Right lobe of liver (tissue), 6 donors: ENCODE results near the gene FBXL12. TPM values are rescaled to one million over a fixed set of nuclear protein-coding genes. Genes with fewer than 3 reads are reported as not detected.
A peak's percentile ranks its signal among the peaks of the same experiment; 100 is the strongest.
"Not testable (repeated sequence)": the region's sequence is repeated elsewhere in the genome, so short reads cannot be mapped to it uniquely, and the experiment has no call there.

Experiments
- ATAC-seq, 4 donors: fragments of 200-7000 bp; cut with Tn5 transposase; one replicate each; pipeline ENCODE4 v1.9.1; 2020; ENCODE audit warnings: mild to moderate bottlenecking in 4 of 4, moderate library complexity in 4 of 4
- DNase-seq, 3 donors: peaks; one replicate each; pipeline ENCODE4 v3.0.0-alpha.2; 2020
- H3K27ac ChIP-seq, 3 donors: fragments of 200-600 bp; one replicate each; pipeline ENCODE4 v1.8.0; 2022
- H3K27me3 ChIP-seq, 2 donors: fragments of 200-600 bp; one replicate each; pipeline ENCODE4 v1.8.0; 2022
- H3K36me3 ChIP-seq, 4 donors: fragments of 200-600 bp; sonication (generic) in 1 of 4; one replicate each; pipeline versions ENCODE4 v1.5.1 to v1.8.0; 2017 to 2022; ENCODE audit warnings: control low read depth in 1 of 4
- H3K4me1 ChIP-seq, 4 donors: fragments of 200-600 bp; sonication (generic) in 1 of 4; one replicate each; pipeline versions ENCODE4 v1.5.1 to v1.8.0; 2017 to 2022; ENCODE audit warnings: control low read depth in 1 of 4
- H3K4me3 ChIP-seq, 3 donors: fragments of 200-600 bp; one replicate each; pipeline ENCODE4 v1.8.0; 2022
- H3K9me3 ChIP-seq, 4 donors: fragments of 200-600 bp; sonication (generic) in 1 of 4; one replicate each; pipeline versions ENCODE4 v1.5.1 to v1.8.0; 2017 to 2022; ENCODE audit warnings: control low read depth in 1 of 4
- POLR2A ChIP-seq: fragments of 450-650 bp; IDR thresholded peaks from one replicate; pipeline ENCODE4 v1.6.1; 2017; ENCODE audit warnings: antibody characterized with exemption, mild to moderate bottlenecking
- WGBS: methylation state at CpG from one replicate; pipeline ENCODE4 v1.1.6; 2018; ENCODE audit warnings: low coverage, low lambda C conversion rate; ENCODE audit not compliant: insufficient coverage; ENCODE audit errors: missing lambda C conversion rate; 5-methylcytosine and 5-hydroxymethylcytosine counted together
- intact Hi-C, 2 donors: fragments of 100-400 bp; cut with DNase I; formaldehyde crosslinking; loops; one replicate each; pipeline versions ENCODE4 v1.11.2 to v1.14.1; 2022
- total RNA-seq, 6 experiments: library from RNA; depleted of rRNA in 2 of 6; stranded (reverse); fragments of >200 nt in 2 of 6; fragmentation: NEBNext Ultra II Directional in 3 of 6; extraction: Animal tissue kit (Norgen Biotek cat#: 25700) in 3 of 6; gene quantifications; one replicate each; pipeline versions ENCODE4 v1.1.0 to v1.2.4, GENCODE V29; 2016 to 2023
- TF ChIP-seq, protein P1 (sequence below), 4 donors: fragments of 200-600 bp in 3 of 4; fragments of 450-650 bp in 1 of 4; IDR thresholded peaks; one replicate each; pipeline versions ENCODE4 v1.5.1 to v1.8.0; 2016 to 2022; ENCODE audit warnings: antibody characterized with exemption in 4 of 4, mild to moderate bottlenecking in 2 of 4
- donor health status: DM: no; HTN: yes; CAD: no.
- donor health status: DM: no; HTN: no; CAD: no.
- donor health status: DM: no; HTN: no; CAD: no.
- donor health status: DM: no; HTN: yes; CAD: no.
- donor health status: DM: no; HTN: yes; CAD: no.

The FBXL12 gene
- total RNA-seq, 6 experiments from 2014 or later: 9.8 to 18.4 (median 10.9) TPM

- peak in 1 of 3 donors; percentile 58 for DNase-seq
- peak overlapping the region; percentile 55 to 75 (median 73) for H3K4me3 ChIP-seq
- intact Hi-C loops: loop anchor here (5.0 kb wide), 2 partner anchors 159 to 164 kb away; partner anchors contain the start of gene ZNF561 (in 1 of the 2)
- H3K27ac ChIP-seq: peak overlapping the region; percentile 81 to 92 (median 90)
- ATAC-seq: no peak
- no peaks in the 10 kb centered on the region for H3K9me3 ChIP-seq
- TF ChIP-seq POLR2A: no peak
- TF ChIP-seq, protein P1, sequence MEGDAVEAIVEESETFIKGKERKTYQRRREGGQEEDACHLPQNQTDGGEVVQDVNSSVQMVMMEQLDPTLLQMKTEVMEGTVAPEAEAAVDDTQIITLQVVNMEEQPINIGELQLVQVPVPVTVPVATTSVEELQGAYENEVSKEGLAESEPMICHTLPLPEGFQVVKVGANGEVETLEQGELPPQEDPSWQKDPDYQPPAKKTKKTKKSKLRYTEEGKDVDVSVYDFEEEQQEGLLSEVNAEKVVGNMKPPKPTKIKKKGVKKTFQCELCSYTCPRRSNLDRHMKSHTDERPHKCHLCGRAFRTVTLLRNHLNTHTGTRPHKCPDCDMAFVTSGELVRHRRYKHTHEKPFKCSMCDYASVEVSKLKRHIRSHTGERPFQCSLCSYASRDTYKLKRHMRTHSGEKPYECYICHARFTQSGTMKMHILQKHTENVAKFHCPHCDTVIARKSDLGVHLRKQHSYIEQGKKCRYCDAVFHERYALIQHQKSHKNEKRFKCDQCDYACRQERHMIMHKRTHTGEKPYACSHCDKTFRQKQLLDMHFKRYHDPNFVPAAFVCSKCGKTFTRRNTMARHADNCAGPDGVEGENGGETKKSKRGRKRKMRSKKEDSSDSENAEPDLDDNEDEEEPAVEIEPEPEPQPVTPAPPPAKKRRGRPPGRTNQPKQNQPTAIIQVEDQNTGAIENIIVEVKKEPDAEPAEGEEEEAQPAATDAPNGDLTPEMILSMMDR (IDR thresholded peaks at IDR 0.05): no peak
- peaks cover 0 to 15% (median 2%) of the 10 kb centered on the region in 4 donors for H3K4me1 ChIP-seq
- no peaks in the 10 kb centered on the region for H3K27me3 ChIP-seq
- WGBS: 50% methylated on average over 7 of the region's 9 CpGs
- no peaks in the 10 kb centered on the region for H3K36me3 ChIP-seq
These were observed 32.5 kb downstream of the FBXL12 start for GRCh38 chr19:9786342-9786741.

- TF ChIP-seq, protein P1 (IDR thresholded peaks at IDR 0.05): no peak
- TF ChIP-seq POLR2A: peak; percentile 84
- Histone ChIP-seq H3K27ac (peak overlapping the region; percentile 81 to 92 (median 90)), H3K9me3 (no peaks in the 10 kb centered on the region), H3K27me3 (no peaks in the 10 kb centered on the region), H3K4me3 (peak overlapping the region; percentile 55 to 75 (median 73)), H3K4me1 (peaks cover 0 to 11% (median 2%) of the 10 kb centered on the region in 4 donors), H3K36me3 (no peaks in the 10 kb centered on the region)
- peak; percentile 99 for DNase-seq
- ATAC-seq: peak; percentile 93 to 96 (median 94)
- 2% methylated on average over 55 of the region's 74 CpGs for WGBS
- intact Hi-C loops: loop anchor here (5.0 kb wide), 2 partner anchors 158 to 163 kb away; partner anchors contain the start of gene ZNF561 (in 1 of the 2)
These were observed 33.2 kb downstream of the FBXL12 start for GRCh38 chr19:9785367-9786331.

DNA sequence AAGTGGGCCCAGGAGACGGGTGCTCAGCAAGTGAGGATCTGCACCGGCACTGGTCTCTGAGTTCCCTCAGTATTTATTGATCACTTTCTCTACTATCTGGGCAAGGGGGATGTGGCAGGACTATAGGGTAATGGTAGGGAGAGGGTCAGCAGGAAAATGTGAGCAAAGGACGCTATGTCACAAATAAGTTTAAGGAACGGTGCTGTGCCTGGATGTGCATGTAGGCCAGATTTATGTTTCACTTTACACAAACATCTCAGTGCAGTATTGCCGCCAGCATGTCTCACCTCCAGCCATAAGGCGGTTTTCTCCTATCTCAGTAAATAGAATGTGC, 34.7 kb downstream of the FBXL12 start:
- 87% methylated on average over 4 of the region's 6 CpGs for WGBS
- ATAC-seq, H3K9me3 ChIP-seq, intact Hi-C loops, H3K4me3 ChIP-seq, H3K36me3 ChIP-seq, DNase-seq, H3K27me3 ChIP-seq: not testable (repeated sequence)
- H3K4me1 ChIP-seq: peaks cover 0 to 11% (median 2%) of the 10 kb centered on the region in 4 donors
- peak overlapping the region in 2 of 3 donors; percentile 22 to 33 for H3K27ac ChIP-seq

DNA sequence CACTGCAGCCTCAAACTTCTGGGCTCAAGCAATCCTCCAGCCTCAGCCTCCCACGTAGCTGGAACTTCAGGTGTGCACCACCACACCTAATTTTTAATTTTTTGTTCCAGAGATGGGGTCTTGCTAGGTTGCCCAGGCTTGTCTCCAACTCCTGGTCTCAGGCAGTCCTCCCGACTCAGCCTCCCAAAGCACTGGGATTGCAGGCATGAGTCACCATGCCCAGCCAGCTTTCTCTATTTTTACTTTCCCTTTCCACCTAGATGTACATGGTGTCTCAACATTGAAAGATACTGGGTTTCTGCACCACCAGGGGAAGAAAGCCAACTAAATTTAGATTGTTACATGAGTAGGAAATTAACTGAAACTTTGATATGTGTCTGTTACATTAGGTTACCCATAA, 36.5 kb downstream of the FBXL12 start:
- Histone ChIP-seq H3K4me3 (no peak overlapping the region), H3K27ac (no peak overlapping the region), H3K27me3 (no peaks in the 10 kb centered on the region), H3K36me3 (no peaks in the 10 kb centered on the region), H3K4me1 (peaks cover 0 to 11% (median 2%) of the 10 kb centered on the region in 4 donors), H3K9me3 (no peaks in the 10 kb centered on the region)
- ATAC-seq (no peak), DNase-seq (no peak)
- 73% methylated on average over 2 of the region's 2 CpGs for WGBS
- intact Hi-C loops: no loop called here
- TF ChIP-seq, protein P1 (IDR thresholded peaks at IDR 0.05): no peak
- no peak for TF ChIP-seq POLR2A
